Lower lobe of right lung (tissue), 2 donors: ENCODE measurements around the gene TATDN3. TPM values are rescaled to one million over a fixed set of nuclear protein-coding genes. Genes with fewer than 3 reads are reported as not detected.

Experiments
- ATAC-seq, 2 donors: fragments of 200-7000 bp; cut with Tn5 transposase; one replicate each; pipeline ENCODE4 v1.9.1; 2020 to 2022; ENCODE audit warnings: mild to moderate bottlenecking in 2 of 2, moderate library complexity in 2 of 2
- DNase-seq: peaks from one replicate; pipeline ENCODE4 v3.0.0-alpha.2; 2020
- H3K27ac ChIP-seq: fragments of 200-600 bp; one replicate; pipeline ENCODE4 v1.8.0; 2022
- H3K27me3 ChIP-seq: fragments of 200-600 bp; one replicate; pipeline ENCODE4 v1.8.0; 2022; ENCODE audit warnings: low read depth
- H3K36me3 ChIP-seq: fragments of 200-600 bp; one replicate; pipeline ENCODE4 v1.8.0; 2022; ENCODE audit warnings: mild to moderate bottlenecking
- H3K4me1 ChIP-seq: fragments of 200-600 bp; one replicate; pipeline ENCODE4 v1.8.0; 2022
- H3K4me3 ChIP-seq: fragments of 200-600 bp; one replicate; pipeline ENCODE4 v1.8.0; 2022; ENCODE audit warnings: mild to moderate bottlenecking
- H3K9me3 ChIP-seq: fragments of 200-600 bp; one replicate; pipeline ENCODE4 v1.8.0; 2022
- intact Hi-C: fragments of 100-400 bp; cut with DNase I; formaldehyde crosslinking; loops from one replicate; pipeline ENCODE4 v1.11.0; 2022
- total RNA-seq: library from RNA; stranded (reverse); fragmentation: NEBNext Ultra II Directional; extraction: Animal tissue kit (Norgen Biotek cat#: 25700); gene quantifications from one replicate; pipeline ENCODE4 v1.2.1, GENCODE V29; 2021
- TF ChIP-seq, protein P1 (sequence below): fragments of 200-600 bp; IDR thresholded peaks from one replicate; pipeline ENCODE4 v1.8.0; 2022; ENCODE audit warnings: antibody characterized with exemption, mild to moderate bottlenecking
- donor health status: DM: no; HTN: yes; CAD: no; lungs with severe emphysema.

Gene TATDN3
- total RNA-seq, 1 donor from 2014 or later: 12.3 TPM

DNA sequence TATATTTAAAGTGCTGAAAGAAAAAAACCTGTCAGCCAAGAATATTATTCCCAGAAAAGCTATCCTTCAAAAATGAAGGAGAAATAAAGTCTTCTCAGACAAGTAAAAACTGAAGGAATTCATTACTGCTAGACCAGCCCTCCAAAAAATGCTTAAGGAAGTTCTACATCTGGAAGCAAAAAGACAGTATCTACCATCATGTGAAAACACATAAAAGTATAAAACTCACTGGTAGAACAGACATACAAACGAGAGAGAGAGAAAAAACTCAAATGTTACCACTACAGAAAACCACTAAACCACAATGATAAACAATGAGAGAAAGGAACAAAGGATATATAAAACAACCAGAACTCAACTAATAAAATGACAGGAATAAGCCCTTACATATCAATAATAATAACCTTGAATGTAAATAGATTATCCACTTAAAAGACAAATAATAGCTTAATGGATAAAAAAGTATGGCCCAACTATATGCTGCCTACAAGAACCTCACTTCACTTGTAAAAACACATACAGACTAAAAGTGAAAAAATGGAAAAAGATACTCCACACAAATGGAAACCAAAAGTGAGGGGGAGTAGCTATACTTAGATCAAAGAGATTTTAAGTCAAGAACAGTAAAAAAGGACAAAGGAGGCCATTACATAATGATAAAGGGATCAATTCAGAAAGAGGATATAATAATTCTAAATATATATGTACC is 22.1 kb upstream of the TATDN3 start:
- ATAC-seq (no peak), DNase-seq (no peak)
- TF ChIP-seq, protein P1, sequence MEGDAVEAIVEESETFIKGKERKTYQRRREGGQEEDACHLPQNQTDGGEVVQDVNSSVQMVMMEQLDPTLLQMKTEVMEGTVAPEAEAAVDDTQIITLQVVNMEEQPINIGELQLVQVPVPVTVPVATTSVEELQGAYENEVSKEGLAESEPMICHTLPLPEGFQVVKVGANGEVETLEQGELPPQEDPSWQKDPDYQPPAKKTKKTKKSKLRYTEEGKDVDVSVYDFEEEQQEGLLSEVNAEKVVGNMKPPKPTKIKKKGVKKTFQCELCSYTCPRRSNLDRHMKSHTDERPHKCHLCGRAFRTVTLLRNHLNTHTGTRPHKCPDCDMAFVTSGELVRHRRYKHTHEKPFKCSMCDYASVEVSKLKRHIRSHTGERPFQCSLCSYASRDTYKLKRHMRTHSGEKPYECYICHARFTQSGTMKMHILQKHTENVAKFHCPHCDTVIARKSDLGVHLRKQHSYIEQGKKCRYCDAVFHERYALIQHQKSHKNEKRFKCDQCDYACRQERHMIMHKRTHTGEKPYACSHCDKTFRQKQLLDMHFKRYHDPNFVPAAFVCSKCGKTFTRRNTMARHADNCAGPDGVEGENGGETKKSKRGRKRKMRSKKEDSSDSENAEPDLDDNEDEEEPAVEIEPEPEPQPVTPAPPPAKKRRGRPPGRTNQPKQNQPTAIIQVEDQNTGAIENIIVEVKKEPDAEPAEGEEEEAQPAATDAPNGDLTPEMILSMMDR: no peak
- no peaks in the 10 kb centered on the region for H3K27me3 ChIP-seq
- intact Hi-C loops: no loop called here
- H3K9me3 ChIP-seq: peaks cover 33% of the 10 kb centered on the region
- H3K4me1 ChIP-seq: no peaks in the 10 kb centered on the region
- no peak overlapping the region for H3K27ac ChIP-seq
- H3K4me3 ChIP-seq: no peak overlapping the region
- peaks cover 2% of the 10 kb centered on the region for H3K36me3 ChIP-seq

DNA sequence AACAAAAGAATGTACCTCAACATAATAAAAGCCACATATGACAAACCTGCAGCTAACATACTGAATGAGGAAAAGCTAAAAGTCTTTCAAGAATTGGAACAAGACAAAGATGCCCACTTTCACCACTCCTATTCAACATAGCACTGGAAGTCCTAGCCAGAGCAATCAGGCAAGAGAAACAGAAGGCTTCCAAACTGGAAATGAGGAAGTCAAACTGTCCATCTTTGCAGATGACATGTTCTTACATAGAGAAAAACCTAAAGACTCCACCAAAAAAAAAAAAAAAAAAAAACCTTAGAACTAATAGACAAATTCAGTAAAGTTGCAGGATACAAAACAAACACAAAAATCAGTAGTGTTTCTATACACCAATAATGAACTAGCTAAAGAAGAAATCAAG is 20.4 kb upstream of the TATDN3 start:
- TF ChIP-seq, protein P1: no peak
- ATAC-seq: no peak
- Histone ChIP-seq H3K27me3 (no peaks in the 10 kb centered on the region), H3K9me3 (peaks cover 33% of the 10 kb centered on the region), H3K4me1 (no peaks in the 10 kb centered on the region), H3K4me3 (no peak overlapping the region), H3K27ac (no peak overlapping the region), H3K36me3 (peaks cover 4% of the 10 kb centered on the region)
- no peak for DNase-seq
- intact Hi-C loops: no loop called here

DNA sequence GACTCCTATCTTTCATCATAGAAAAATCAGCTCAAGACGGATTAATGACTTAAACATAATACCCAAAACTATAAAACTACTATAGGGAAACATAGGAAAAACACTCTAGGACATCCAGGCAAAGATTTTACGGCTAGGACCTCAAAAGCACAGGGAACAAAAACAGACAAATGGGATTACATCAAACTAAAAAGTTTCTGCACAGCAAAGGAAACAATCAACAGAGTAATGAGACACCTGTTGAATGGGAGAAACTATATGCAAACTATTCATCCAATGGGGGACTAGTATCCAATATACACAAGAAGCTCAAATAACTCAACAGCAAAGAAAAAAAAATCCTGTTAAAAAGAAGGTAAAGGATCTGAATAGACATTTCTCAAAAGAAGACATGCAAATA is 18.7 kb upstream of the TATDN3 start:
- intact Hi-C loops: no loop called here
- no peaks in the 10 kb centered on the region for H3K27me3 ChIP-seq
- H3K27ac ChIP-seq: no peak overlapping the region
- H3K4me3 ChIP-seq: no peak overlapping the region
- H3K4me1 ChIP-seq: no peaks in the 10 kb centered on the region
- peaks cover 25% of the 10 kb centered on the region for H3K9me3 ChIP-seq
- H3K36me3 ChIP-seq: peaks cover 4% of the 10 kb centered on the region
- ATAC-seq (no peak), DNase-seq (no peak)
- TF ChIP-seq, protein P1: no peak

DNA sequence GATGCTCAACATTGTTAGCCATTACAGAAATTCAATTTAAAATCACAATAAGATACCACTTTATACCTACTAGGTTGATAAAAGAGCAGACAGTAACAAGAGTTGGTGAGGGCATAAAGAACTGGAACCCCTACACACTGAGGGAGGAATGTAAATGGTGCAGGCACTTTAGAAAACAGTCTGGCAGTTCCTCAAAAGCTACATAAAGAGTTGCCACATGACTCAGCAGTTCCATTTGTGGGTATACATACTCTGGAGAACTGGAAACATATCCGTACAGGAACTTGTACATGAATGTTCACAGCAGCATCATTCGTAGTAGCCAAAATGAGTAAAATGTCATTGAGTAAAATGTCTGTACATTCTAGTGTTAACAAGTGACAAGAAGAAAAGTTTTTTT is 17.1 kb upstream of the TATDN3 start:
- DNase-seq (no peak), ATAC-seq (no peak)
- Histone ChIP-seq H3K4me1 (no peaks in the 10 kb centered on the region), H3K9me3 (peaks cover 12% of the 10 kb centered on the region), H3K27me3 (no peaks in the 10 kb centered on the region), H3K27ac (no peak overlapping the region), H3K4me3 (no peak overlapping the region), H3K36me3 (peaks cover 4% of the 10 kb centered on the region)
- intact Hi-C loops: no loop called here
- TF ChIP-seq, protein P1: no peak

DNA sequence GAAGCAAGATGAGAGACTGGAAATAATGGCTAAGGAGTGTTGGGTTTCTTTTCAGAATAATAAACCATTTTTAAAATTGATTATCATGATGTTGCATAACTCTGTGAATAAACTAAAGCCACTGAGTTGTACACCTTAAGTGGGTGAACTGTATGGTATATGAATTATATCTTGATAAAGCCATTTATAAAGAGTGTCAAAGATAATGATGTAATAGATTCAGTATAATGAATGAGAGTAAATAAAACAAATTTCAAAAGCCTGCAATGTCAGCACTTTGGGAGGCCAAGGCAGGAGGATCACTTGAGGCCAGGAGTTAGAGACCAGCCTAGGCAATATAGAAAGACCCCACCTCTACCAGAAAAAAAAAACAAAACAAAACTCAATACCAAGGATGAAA is 16.5 kb upstream of the TATDN3 start:
- Histone ChIP-seq H3K36me3 (peaks cover 4% of the 10 kb centered on the region), H3K9me3 (peaks cover 5% of the 10 kb centered on the region), H3K27me3 (no peaks in the 10 kb centered on the region), H3K4me3 (no peak overlapping the region), H3K27ac (no peak overlapping the region), H3K4me1 (no peaks in the 10 kb centered on the region)
- TF ChIP-seq, protein P1: no peak
- no peak for ATAC-seq
- intact Hi-C loops: no loop called here
- no peak for DNase-seq
